Measurements from ENCODE around the gene S100A1.

S100A1 gene

GRCh38 chr1:153617663-153618062, 10.6 kb upstream of the S100A1 start:
- peak; percentile 44 for TF ChIP-seq CTCF (IDR thresholded peaks at IDR 0.05; ENCODE audit: borderline replicate concordance, control extremely low read depth, extremely low read depth, insufficient read depth, missing control alignments)
- peak; percentile 76 for DNase-seq (ENCODE audit: low spot score)

GRCh38 chr1:153619171-153619570, 9.1 kb upstream of the S100A1 start:
- TF ChIP-seq CTCF (IDR thresholded peaks at IDR 0.05; ENCODE audit: borderline replicate concordance, control extremely low read depth, extremely low read depth, insufficient read depth, missing control alignments): no peak
- DNase-seq (ENCODE audit: low spot score): no peak
- in situ Hi-C loops (cut with MboI; ENCODE audit: low sequenced_read_pairs, unreplicated experiment): no loop called here

More at GRCh38 chr1:153617663-153618062, 10.6 kb upstream of the S100A1 start:
- in situ Hi-C loops (cut with MboI; ENCODE audit: low sequenced_read_pairs, unreplicated experiment): no loop called here

- DNase-seq (ENCODE audit: low spot score): no peak
- TF ChIP-seq CTCF (IDR thresholded peaks at IDR 0.05; ENCODE audit: borderline replicate concordance, control extremely low read depth, extremely low read depth, insufficient read depth, missing control alignments): no peak
- in situ Hi-C loops (cut with MboI; ENCODE audit: low sequenced_read_pairs, unreplicated experiment): no loop called here
These were observed 5.1 kb upstream of the S100A1 start for GRCh38 chr1:153623101-153623500.

GRCh38 chr1:153624965-153625611, 3.1 kb upstream of the S100A1 start:
- in situ Hi-C loops (cut with MboI; ENCODE audit: low sequenced_read_pairs, unreplicated experiment): no loop called here

GRCh38 chr1:153626477-153626903, 1.7 kb upstream of the S100A1 start:
- no peak for TF ChIP-seq CTCF (IDR thresholded peaks at IDR 0.05; ENCODE audit: borderline replicate concordance, control extremely low read depth, extremely low read depth, insufficient read depth, missing control alignments)
- in situ Hi-C loops (cut with MboI; ENCODE audit: low sequenced_read_pairs, unreplicated experiment): no loop called here
- no peak for DNase-seq (ENCODE audit: low spot score)

More at GRCh38 chr1:153624965-153625611, 3.1 kb upstream of the S100A1 start:
- DNase-seq (ENCODE audit: low spot score): no peak
- TF ChIP-seq CTCF (IDR thresholded peaks at IDR 0.05; ENCODE audit: borderline replicate concordance, control extremely low read depth, extremely low read depth, insufficient read depth, missing control alignments): no peak

GRCh38 chr1:153626904-153627714, 1.1 kb upstream of the S100A1 start, which contains the start of gene S100A13:
Gene S100A13 (minus strand): TSS chr1:153627505. CDS start chr1:153626472, 1,033 bp downstream.
- in situ Hi-C loops (cut with MboI; ENCODE audit: low sequenced_read_pairs, unreplicated experiment): no loop called here
- DNase-seq (ENCODE audit: low spot score): peak; percentile 85
- TF ChIP-seq CTCF (IDR thresholded peaks at IDR 0.05; ENCODE audit: borderline replicate concordance, control extremely low read depth, extremely low read depth, insufficient read depth, missing control alignments): peak; percentile 54
